ENCODE measurements around the gene MYNN.

MYNN gene

DNA sequence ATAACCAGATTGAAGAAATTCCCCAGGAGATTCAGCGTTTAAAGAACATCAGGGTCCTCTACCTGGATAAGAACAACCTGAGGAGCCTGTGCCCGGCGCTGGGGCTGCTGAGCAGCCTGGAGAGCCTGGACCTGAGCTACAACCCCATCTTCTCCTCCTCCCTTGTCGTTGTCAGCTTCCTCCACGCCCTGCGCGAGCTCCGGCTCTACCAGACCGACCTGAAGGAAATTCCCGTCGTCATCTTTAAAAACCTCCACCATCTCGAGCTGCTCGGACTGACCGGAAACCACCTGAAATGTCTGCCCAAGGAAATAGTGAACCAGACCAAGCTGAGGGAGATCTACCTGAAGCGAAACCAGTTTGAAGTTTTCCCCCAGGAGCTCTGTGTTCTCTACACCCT is 48.9 kb downstream of the MYNN start:
- no peak for DNase-seq
- intact Hi-C loops (cut with DNase I), result no loop called here

DNA sequence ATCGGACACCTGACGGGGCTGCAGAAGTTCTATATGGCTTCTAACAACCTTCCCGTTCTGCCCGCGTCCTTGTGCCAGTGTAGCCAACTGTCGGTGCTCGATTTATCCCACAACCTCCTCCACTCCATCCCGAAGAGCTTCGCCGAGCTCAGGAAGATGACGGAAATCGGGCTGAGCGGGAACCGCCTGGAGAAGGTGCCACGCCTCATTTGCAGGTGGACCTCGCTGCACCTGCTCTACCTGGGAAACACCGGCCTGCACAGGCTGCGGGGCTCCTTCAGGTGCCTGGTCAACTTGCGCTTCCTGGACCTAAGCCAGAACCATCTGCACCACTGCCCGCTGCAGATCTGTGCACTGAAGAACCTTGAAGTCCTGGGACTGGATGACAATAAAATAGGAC is 49.3 kb downstream of the MYNN start:
- DNase-seq, result no peak
- intact Hi-C loops (cut with DNase I), result no loop called here

GRCh38 chr3:169822983-169823382 is 49.8 kb downstream of the MYNN start:
- intact Hi-C loops (cut with DNase I), result no loop called here
- DNase-seq, result no peak

GRCh38 chr3:169825316-169825715 is 52.1 kb downstream of the MYNN start:
- intact Hi-C loops (cut with DNase I), result no loop called here
- no peak for DNase-seq

DNA sequence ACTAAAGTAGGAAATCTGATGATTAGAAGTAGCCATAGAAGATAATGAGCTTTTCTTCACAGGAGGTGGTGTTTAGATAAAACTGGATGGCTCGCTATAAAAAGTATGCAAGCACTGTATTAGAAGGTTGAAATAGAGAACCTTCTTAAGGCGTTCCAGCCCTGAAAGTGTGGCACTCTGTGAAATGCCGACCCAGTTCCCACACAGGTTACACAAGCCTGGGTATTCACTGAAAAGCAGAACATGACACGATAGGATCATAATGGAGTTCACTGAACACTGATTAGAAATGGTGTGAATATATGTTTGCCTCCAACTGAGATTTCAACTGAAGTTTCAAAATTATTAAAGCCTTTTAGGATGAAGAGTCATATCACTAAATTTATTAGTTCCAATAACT is 54.5 kb downstream of the MYNN start:
- no peak for DNase-seq
- intact Hi-C loops (cut with DNase I), result no loop called here

DNA sequence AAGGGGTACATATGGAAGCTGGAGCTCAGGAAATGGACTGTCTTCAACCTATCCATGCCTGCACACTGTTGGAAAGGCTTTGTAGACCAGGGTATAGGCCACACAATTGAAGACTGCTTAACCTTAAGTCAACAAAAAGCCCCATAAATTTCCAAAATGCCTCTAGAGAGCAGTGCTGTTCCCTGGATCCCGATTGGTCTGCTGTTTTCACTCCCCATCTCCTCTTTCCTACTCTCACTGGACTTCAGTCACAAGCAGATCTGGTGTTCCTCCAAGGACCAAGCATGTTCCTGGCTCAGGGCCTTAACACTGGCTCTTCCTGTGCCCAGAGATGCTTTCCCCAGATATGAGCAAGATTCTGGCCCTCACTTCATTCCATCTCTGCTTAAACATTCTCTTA is 62.3 kb downstream of the MYNN start:
- no peak for DNase-seq
- intact Hi-C loops (cut with DNase I), result no loop called here

DNA sequence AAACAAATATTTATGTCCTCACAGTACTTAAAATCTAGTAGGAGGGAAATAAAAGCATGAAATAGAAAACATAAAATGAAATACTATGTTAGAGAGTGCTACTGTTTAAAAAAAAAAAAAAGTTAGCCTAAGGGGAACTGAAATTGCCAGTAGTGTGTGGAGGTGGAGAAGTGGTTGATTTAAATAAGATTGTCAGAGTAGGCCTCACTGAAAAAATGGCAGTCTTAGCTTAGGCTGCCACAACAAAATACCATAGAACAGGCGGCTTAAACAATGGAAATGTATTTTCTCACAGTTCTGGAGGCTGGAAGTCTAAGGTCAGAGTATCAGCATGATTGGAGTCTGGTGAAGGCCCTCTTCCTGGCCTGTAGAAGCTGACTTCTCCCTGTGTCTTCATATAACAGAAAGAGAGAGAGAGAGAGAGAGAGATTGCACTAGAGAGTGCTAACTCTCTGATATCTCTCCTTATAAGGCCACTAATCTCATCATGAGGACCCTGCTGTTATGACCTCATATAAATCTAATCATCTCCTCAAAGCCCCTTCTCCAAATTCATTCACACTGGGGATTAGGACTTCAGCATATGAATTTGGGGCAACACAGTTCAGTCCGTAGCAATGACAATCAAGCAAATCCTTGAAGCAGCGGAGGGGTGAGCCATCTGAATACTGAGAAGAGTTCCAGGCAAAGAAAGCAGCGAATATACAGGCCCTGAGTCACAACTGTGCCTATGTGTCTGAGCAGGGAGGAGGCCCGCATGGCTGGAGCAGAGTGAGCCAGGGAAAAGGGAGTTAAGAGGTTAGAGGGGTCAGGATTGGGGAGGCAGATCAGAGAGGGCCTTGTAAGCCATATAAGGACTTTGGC is 63.1 kb downstream of the MYNN start:
- DNase-seq, result no peak
- intact Hi-C loops (cut with DNase I), result no loop called here

DNA sequence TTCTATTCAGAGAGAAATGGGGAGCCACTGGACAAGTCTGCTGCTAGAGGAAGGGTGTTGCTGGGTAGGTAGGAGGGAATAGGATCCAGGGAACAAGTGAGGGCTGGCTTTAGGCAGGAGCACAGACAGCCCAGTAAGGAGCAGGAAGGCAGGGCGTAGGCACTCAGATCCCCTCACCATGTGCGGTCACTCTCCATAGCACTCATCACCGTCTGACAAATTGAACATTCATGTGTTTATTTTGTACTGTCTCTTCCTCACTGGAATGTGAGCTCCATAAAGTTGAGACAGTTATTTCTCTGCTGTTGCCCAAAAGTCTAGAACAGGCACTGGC is 63.7 kb downstream of the MYNN start:
- DNase-seq, result no peak
- intact Hi-C loops (cut with DNase I), result no loop called here

- no peak for DNase-seq
- intact Hi-C loops (cut with DNase I), result no loop called here
Measured at GRCh38 chr3:169838511-169839030, 65.4 kb downstream of the MYNN start.
